Transverse colon (tissue), 4 donors: ENCODE measurements around the gene SRSF12.

Experiments
- POLR2A ChIP-seq: fragments of 450-650 bp; IDR thresholded peaks from one replicate; pipeline ENCODE4 v1.6.1; 2016; ENCODE audit warnings: antibody characterized with exemption, mild to moderate bottlenecking, moderate library complexity
- POLR2AphosphoS5 ChIP-seq, 3 donors: sonication (generic); formaldehyde crosslinking; IDR thresholded peaks; one replicate each; pipeline ENCODE4 v1.6.1; 2016; ENCODE audit warnings: antibody characterized with exemption in 3 of 3
- TF ChIP-seq, protein P1 (sequence below), 5 experiments: fragments of 200-600 bp in 3 of 5; fragments of 450-650 bp in 2 of 5; sonication (generic) in 3 of 5; IDR thresholded peaks; 1 replicate in 2 of 5; 2 replicates in 3 of 5; pipeline ENCODE4 v1.5.1; 2016 to 2017; ENCODE audit warnings: antibody characterized with exemption in 5 of 5, inconsistent platforms in 3 of 5, mild to moderate bottlenecking in 2 of 5, moderate library complexity in 1 of 5

DNA sequence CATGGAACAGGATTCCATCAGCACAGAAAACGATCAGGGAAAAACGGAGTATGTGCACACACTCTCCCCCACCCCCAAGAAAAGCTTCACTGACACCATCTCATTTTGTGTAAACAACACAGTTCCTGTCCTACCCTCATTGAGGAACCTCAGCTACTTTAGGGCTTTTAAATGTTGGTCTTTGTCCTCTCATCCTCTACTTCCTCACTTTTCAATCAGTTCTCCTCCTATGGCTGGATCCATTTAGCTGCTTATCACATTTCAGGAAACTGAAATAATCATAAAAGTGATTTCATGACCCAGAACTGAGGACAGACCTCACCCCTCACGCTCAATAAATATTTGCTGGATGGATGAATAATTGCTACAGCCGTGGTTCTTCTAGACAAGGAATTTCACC, 70.4 kb downstream of the SRSF12 start:
- no peak for TF ChIP-seq POLR2AphosphoS5 (IDR thresholded peaks at IDR 0.05)
- TF ChIP-seq POLR2A: no peak
- TF ChIP-seq, protein P1, sequence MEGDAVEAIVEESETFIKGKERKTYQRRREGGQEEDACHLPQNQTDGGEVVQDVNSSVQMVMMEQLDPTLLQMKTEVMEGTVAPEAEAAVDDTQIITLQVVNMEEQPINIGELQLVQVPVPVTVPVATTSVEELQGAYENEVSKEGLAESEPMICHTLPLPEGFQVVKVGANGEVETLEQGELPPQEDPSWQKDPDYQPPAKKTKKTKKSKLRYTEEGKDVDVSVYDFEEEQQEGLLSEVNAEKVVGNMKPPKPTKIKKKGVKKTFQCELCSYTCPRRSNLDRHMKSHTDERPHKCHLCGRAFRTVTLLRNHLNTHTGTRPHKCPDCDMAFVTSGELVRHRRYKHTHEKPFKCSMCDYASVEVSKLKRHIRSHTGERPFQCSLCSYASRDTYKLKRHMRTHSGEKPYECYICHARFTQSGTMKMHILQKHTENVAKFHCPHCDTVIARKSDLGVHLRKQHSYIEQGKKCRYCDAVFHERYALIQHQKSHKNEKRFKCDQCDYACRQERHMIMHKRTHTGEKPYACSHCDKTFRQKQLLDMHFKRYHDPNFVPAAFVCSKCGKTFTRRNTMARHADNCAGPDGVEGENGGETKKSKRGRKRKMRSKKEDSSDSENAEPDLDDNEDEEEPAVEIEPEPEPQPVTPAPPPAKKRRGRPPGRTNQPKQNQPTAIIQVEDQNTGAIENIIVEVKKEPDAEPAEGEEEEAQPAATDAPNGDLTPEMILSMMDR (IDR thresholded peaks at IDR 0.05): no peak
